Activated CD4-positive, alpha-beta T cell treated with anti-CD3 and anti-CD28 coated beads, Interleukin-2, amount 50 U/mL, for 1 hour (primary cell): ENCODE results near the gene SDF4.
"Not testable (repeated sequence)": the region's sequence is repeated elsewhere in the genome, so short reads cannot be mapped to it uniquely, and the experiment has no call there.

Source experiments
- DNase-seq: peaks from one replicate; pipeline ENCODE4 v3.0.0-alpha.2; 2020

SDF4 gene

DNA sequence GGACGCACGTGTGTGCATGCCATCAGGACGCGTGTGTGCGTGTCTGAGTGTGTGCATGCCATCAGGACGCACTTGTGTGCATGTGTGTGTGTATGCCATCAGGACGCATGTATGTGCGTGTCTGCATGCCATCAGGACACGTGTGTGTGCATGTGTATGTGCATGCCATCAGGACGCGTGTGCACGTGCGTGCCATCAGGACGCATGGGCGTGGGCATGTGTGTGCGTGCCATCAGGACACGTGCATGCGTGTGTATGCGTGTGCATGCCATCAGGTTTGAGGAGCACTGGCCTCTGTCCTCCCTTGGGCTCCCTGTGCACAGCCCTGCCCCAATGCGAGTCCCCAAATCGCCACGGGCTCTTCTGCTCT is 27.3 kb upstream of the SDF4 start:
- DNase-seq = no peak

- no peak for DNase-seq
These were observed 25.4 kb upstream of the SDF4 start for GRCh38 chr1:1256956-1257871.

DNA sequence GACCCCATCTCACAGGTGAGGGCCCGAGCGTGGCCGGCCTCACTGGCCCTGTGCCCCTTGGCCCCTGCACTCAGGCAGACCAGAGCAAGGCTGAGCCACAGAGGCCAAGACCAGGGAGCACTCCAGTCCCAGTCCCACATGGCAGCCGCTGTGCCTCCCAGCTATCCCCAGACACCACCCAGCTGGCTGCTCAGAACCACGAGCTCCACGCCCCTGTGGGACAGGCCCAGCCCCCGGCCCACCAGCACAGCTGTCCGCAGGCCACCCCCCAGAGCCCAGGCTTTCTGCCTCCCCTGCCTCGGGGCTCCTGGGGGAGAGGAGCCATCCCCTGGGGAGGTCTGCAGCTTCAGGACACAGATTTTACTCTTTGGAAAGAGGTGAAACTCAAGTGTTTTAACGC is 23.8 kb upstream of the SDF4 start:
- no peak for DNase-seq

- DNase-seq = no peak
These were observed 23.3 kb upstream of the SDF4 start for GRCh38 chr1:1255078-1255477.

- no peak for DNase-seq
These were observed 22.8 kb upstream of the SDF4 start for GRCh38 chr1:1254667-1254998.

GRCh38 chr1:1253972-1254666 is 22.3 kb upstream of the SDF4 start:
- DNase-seq = no peak

- no peak for DNase-seq
These were observed 21.5 kb upstream of the SDF4 start for GRCh38 chr1:1253314-1253713.

GRCh38 chr1:1250786-1251284 is 19.0 kb upstream of the SDF4 start:
- DNase-seq = peak; percentile 62

GRCh38 chr1:1248009-1248913 is 16.5 kb upstream of the SDF4 start:
- DNase-seq = not testable (repeated sequence)

DNA sequence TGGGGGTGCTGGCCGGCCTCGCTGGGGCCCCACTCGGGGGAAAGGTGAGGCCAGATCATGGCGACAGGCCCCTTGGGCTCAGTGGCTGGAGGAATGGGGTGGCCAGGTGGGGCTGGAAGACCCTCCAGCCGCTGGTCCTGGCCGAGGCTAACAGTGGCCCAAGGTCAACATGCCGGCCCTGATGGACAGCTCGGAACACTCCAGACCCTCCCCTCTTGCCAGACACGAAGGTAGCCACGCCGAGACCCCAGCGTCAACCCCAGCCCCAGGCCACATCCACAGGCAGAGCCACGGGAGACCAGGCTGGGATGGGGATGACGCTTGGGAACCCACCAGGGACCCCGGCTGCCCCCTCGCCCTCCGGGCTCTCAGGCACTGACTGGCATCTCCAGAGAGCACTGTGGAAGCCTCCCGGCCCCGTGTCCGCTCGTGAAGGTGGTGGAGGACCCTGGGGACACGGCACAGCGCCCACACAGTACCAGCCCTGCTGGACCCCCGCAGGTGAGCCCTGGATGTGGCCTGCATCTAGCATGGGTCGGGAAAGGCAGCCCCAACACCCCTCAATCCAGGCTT is 15.6 kb upstream of the SDF4 start:
- DNase-seq = no peak

GRCh38 chr1:1246577-1247340 is 15.0 kb upstream of the SDF4 start, which contains the start of gene C1QTNF12:
Gene C1QTNF12 (minus strand): TSS chr1:1246722. CDS start chr1:1246690, 32 bp downstream.
- DNase-seq = no peak

DNA sequence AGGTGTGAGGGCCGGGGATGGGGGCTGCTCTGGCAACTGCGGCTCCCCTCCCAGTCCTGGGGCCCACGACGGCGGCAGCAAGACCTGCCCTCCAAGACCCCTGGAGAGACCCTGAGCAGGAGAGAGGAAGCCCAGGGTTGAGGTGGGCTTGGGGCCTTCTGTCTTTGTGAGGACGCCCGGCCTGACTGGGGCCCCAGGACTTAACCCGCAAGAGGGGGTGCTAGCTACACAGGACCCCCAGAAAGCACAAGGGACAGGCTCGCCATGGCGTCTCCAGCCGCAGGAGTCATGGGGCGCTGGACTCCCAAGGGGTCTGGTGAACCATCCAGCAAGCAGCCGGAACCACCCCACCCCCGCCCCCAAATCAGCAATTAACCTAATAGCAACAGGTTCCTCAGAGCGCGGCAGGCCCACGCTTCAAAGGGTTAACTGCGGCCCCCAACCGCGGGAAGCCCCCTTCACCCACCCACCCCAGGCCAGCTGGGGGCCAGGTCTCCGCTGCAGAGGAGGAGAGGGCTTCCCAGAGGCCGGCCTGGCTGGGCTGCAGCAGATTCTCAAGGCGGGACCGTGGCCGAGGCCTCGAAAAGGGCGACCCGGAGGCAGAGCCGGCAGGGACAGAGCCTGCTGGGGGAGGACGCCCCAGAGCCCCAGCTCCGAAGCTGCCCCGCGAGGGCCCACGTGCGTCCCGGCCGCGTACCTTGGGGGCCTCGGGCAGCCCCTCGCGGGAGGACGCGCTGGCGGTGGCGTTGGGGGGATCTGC is 14.2 kb upstream of the SDF4 start:
- DNase-seq = no peak

GRCh38 chr1:1245178-1245816 is 13.5 kb upstream of the SDF4 start:
- DNase-seq = no peak

DNA sequence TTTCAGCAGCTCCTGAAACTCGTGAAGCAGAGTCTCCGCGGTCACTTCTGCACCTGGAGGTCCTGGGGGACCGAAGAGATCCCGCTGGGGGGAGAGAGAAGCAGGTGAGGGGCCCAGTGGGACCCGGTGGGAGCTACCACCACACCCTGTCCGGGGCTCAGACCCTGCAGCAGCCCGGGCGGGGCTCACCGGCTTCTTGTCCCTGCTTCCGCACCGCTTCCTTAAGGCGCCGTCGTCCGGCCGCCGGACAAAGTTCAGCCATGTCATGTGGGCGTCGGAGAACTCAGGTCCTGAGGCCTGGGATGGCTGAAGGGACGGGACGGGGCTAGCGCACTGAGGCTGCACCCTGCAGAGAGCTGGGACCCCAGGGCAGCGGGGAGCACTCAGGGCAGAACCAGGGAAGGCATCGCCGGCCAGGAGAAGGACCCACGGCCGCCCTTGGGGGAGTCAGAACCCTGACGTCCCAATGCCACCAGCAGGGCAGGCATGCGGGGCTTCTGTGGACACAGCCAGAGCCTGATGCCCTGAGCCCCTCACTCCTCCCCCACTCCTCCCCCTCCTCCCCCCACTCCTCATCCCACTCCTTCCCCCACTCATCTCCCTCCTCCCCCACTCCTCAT is 12.5 kb upstream of the SDF4 start:
- no peak for DNase-seq

DNA sequence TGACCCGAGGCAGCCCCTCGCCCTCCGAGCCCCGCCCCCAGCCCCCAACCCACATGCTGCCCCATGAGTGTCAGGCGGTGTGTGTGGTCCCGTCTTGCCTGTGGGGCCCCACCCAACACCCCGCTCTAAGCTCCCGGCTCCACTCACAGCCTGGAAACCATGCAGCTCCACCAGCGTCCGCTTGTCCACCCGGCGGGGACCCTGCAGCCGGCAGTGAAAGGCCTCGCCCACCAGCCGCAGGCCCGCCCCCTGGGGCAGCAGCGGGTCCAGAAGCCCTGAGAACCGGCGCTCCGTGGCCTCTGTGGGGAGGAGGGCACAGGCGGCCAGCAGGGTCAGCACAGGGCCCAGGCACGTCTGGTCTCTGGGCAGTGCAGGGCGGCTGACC is 12.0 kb upstream of the SDF4 start:
- DNase-seq = no peak

- DNase-seq = no peak
These were observed 11.5 kb upstream of the SDF4 start for GRCh38 chr1:1243266-1243660.

- DNase-seq = no peak
These were observed 10.9 kb upstream of the SDF4 start for GRCh38 chr1:1242461-1243265.

GRCh38 chr1:1241588-1242219 is 9.9 kb upstream of the SDF4 start:
- DNase-seq = no peak
